ENCODE measurements around the gene CKLF.
"Not testable (repeated sequence)": the region's sequence is repeated elsewhere in the genome, so short reads cannot be mapped to it uniquely, and the experiment has no call there.

The CKLF gene

DNA sequence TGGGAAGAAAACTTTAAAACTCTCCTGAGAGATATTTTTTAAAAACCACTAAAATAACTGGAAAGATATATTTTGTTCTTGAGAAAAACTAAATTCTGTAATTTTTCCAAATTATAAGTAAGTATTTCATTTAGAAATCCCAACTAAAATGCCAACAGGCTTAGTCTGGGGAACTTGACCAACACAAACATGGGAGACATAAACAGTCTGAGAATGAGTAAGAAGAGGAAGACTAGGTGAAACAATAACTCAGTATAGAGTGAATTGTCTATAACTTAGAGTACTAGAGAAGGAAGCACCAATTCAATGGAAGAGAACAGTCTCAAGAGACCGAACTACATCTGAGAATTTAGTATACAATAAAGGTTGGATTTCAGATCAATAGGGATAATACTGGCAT is 16.8 kb downstream of the CKLF start:
- peak; percentile 84 for DNase-seq (ENCODE audit: low read depth)

GRCh38 chr16:66569827-66570405 is 17.5 kb downstream of the CKLF start:
- peak; percentile 88 for DNase-seq (ENCODE audit: low read depth)

DNA sequence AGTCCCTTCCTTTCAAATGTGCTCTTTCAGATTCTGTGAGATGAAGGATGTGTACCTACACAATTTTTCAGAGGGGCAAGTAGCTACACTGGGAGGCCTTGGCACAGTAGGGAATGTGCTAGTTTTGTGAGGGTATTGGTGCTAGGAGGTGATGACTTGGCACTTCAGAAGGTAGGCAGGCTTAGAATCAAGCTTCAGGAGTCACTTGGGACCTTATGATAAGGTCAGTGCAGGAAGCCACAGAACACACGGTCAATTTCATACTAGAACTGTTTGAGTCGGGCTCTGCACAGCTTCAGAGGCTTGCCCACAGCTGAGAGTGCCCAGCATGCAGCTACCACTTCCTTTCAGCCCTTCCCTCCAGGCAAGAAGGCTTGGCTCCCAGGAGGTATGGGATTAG is 20.0 kb downstream of the CKLF start:
- no peak for DNase-seq (ENCODE audit: low read depth)

- DNase-seq (ENCODE audit: low read depth): no peak
Observed at GRCh38 chr16:66574081-66574480, 21.7 kb downstream of the CKLF start.

GRCh38 chr16:66574531-66574930 is 22.2 kb downstream of the CKLF start:
- DNase-seq (ENCODE audit: low read depth): no peak

DNA sequence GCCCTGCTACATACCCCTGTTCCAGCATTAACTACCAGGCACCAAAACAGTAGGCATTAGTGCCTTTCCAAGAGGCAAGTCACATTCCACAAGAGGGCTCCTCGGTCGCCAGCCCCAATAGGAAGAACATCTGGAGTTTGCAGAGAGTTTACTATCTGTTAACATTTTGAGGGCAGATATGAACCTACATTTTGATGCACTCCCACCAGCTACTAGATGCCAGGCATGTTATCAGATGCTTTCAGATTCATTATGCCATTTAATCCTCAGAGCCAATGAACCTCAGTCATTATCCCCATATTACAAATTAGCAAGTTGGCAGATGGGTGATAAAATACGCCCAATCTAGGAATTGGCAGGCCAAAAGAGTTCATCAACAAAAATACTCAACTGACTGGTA is 22.7 kb downstream of the CKLF start:
- DNase-seq (ENCODE audit: low read depth): no peak

DNA sequence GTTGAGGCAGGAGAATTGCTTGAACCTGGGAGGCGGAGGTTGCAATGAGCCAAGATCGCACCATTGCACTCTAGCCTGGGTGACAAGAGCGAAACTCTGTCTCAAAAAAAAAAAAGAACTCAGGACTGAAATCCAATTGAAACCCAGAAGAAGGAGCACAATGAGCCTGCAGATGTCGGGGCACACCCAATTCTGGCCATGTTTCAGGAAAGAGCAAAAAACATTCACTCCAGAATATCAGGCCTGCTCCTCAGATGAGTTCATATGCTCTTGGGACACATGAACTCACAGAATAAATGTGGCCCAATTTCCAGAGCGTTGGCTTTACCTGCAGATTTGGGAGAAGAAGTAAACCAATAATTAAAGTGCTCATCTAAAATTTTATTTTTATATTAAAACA is 23.9 kb downstream of the CKLF start:
- DNase-seq (ENCODE audit: low read depth): no peak

DNA sequence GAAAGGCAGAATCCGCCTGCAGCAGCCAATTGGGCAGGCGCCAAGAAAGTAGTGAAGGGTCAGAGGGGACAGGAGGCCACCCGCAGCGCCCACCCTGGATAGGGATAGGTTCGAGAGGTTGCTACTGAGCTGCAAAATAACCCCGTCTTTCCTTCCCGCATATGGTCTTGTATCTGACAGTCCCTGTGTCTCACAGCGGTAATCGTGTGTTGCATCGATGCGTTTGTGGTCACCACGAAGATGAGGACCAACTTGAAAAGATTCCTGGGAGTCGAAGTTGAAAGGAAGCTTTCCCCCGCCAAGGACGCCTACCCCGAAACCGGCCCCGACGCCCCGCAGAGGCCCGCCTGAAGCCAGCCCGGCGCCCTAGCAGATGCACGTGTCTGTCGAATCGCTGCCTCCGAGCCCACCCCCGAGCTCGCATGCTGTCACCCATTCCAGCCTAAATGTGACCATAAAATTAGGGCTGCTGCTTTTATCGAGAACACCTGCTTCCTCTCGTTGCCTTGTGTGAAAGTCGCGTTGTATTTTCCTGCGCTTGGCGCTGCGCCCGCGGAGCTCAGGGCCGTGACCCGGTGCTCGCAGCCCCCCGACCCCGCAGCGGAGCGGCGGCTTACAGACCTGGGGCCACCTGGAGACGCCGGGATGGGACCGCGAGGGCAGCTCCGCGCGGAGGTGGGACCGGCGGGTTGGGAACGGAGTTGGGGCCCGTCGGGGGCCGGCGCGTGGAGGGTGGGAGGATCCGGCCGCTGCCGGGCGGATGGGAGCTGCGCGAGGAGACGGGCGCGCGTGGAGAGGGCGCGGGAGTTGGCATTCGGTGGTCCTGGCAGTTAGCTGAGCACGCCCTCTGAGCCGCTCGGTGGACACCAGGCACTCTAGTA is 26.5 kb downstream of the CKLF start, which contains the start of gene CMTM2:
TSS of gene CMTM2 (plus strand) at position 813 of the 881 bp plus-strand sequence. CDS start 145 bp downstream, outside the sequence.
- no peak for DNase-seq (ENCODE audit: low read depth)

DNA sequence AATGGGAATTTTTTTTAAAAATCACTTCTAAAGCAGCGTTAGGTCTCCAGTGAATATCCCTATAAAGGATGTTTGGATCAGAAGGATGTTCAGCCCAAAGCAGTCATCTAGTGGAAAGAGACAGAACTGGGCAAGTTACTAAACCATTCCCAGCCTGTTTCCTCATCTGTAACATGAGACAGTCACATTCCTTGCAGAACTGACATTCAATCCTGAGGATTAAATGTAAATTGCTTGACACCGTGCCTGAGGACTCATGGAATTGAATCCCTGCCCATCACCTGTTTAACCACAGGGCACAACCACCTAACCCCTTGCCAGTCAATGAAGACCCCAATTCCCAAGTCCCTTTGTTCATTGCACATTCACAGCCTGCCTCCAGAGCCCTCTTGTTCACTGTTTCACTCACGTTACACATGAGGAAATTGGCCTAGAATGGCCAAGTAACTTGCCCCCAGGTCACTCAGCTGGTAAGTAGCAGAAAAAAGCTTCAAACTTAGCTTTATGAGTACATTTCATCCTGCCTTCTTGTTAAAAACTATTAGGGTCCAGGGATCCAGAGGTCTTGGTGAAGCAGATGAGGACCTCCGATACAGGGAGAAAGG is 28.3 kb downstream of the CKLF start:
- DNase-seq (ENCODE audit: low read depth): peak; percentile 90

GRCh38 chr16:66581246-66581952 is 29.0 kb downstream of the CKLF start:
- peak; percentile 51 for DNase-seq (ENCODE audit: low read depth)

DNA sequence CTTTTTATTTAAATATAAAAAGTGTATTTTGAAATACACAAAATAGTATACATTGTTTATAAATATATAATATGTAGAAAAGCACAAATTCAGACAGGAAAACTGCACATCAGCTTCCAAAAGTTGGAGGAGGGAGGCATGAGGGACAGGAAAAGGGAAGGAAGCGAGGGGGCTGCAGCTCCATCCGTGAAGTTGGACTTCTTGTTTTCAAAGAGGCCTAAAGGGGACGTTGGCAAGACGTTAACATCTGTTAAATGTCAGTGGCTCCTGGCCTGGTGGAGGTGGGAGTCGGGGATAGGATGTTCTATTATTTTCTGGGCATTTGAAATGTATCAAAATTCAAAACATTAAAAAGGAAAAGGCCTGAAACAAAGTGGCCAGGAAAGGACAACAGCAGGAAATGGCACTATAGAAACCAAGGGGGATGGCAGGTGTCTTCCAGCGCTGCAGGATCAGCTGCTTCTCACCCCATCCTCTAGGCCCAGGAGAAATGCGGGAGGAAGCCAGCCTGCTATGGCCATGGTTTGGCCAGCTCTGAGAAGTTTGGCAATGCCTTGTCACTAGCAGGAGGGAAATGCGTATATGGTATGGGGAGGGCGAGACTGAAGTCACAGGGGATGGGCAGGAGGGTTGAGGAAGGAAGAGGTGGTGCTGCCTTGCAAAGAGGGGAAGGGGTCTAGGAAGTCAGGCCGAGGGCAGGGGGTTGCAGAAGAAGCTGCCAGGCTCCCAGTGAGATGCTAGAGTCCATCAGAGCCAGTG is 33.3 kb downstream of the CKLF start:
- DNase-seq (ENCODE audit: low read depth): no peak

DNA sequence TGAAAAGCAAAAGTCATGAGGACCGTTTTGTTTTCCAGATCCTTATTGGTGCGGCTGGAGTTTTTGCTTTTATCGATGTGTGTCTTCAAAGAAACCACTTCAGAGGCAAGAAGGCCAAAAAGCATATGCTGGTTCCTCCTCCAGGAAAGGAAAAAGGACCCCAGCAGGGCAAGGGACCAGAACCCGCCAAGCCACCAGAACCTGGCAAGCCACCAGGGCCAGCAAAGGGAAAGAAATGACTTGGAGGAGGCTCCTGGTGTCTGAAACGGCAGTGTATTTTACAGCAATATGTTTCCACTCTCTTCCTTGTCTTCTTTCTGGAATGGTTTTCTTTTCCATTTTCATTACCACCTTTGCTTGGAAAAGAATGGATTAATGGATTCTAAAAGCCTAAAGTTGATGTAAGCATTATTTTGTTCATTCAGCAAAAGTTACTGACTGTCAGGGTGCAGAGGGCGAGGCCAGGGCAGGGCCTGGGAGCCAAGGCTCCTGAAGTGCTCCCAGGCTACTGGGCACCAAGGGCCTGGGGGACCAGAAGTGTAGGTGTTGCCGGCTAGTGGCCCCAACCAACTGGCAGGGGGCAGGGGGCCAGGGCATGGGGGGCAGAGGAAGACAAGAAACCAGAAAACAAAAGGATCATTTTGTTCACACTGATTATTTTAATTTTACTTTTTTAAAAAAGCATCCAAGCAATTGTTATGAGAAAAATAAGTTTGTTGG is 35.7 kb downstream of the CKLF start:
- DNase-seq (ENCODE audit: low read depth): no peak

DNA sequence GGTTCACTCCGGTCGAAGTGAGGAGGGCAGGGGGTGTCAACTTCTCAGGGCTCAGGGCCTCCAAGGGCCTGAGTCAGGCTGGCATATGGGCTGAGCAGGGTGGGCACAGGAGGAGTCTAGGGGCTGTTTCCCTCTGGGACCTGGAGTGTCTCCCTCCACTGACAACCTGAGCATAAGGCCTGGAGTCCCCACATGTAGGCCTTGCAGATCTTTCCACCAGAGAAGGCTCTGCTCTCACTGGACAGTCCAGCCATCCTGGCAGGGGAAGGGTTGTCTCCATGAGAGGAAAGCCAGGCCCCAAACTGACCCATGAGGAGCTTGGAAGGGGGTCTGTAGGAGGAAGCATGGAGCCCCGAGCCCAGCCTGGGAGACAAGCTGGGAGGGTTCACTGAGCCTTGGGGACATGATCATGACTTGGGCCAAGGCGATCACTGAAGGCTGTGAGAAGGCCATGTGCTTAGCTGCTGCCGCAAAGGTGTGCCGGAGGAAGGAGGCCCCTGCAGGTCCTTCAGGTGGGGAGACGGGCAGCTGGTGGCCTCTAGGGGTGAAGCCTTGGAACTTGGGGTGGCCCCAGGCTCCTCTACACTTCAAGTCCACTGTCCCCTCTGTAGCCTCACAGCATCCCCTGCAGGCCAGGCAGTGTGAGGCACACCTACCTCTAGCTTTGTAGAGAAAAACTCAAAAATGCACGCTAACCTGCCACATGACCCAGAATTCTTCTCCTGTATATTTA is 36.8 kb downstream of the CKLF start:
- peak; percentile 65 for DNase-seq (ENCODE audit: low read depth)

GRCh38 chr16:66590322-66590721 is 37.9 kb downstream of the CKLF start:
- no peak for DNase-seq (ENCODE audit: low read depth)

- no peak for DNase-seq (ENCODE audit: low read depth)
Observed at GRCh38 chr16:66591018-66591417, 38.6 kb downstream of the CKLF start.

DNA sequence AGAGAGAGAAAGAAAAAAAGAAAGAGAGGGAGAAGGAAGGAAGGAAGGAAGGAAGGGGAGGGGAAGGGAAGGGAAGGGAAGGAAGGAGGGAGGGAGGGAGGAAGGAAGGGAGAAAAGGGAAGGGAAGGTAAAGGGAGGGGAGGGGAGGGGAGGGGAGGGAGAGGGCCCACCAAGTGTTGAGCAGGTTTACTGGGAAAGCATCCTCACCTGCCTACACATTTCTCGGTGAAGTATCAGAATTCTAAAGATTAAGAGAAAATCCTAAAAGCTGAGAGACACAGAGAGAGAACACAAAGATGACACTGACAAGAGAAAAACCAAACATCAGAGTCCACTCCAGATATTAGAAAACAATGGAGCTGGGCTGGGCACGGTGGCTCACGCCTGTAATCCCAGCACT is 39.9 kb downstream of the CKLF start:
- no peak for DNase-seq (ENCODE audit: low read depth)

DNA sequence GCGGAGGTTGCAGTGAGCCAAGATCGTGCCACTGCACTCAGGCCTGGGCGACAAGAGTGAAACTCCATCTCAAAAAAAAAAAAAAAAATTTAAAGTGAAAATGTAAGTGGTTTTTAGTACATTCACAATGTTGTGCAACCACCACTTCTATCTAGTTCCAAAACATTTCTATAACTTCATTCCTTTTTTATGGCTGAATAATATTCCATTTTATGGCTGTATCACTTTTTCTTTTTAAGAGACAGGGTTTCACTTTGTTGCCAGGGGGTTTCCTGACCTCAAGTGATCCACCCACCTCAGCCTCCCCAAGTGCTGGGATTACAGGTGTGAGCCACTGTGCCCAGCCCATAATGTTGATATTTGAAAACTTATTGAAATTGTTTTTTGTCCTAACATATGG is 40.4 kb downstream of the CKLF start:
- DNase-seq (ENCODE audit: low read depth): no peak

DNA sequence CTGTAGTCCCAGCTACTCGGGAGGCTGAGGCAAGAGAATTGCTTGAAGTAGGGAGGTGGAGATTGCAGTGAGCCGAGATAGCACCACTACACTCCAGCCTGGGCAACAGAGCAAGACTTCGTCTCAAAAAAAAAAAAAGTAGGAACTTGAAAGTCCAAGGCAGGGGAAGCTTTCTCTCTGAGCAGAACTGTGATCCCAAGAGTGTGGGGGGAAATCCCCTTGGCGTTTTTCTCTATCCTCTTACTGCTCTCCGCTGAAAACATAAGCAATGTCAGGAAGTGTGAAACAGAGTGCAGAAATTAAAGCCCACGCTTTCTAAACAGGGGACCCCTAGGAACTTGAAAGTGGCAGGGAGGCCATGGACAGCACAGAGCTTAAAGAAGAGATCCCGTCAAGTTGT is 42.4 kb downstream of the CKLF start:
- no peak for DNase-seq (ENCODE audit: low read depth)

GRCh38 chr16:66596559-66596958 is 44.2 kb downstream of the CKLF start:
- DNase-seq (ENCODE audit: low read depth): not testable (repeated sequence)

All from iris pigment epithelial cell (primary cell).